Measurements from ENCODE around the gene RAB40C. TPM values are rescaled to one million over a fixed set of nuclear protein-coding genes. Genes with fewer than 3 reads are reported as not detected.

Gene RAB40C
- total RNA-seq, 1 experiment from 2014 or later, result 19.9 TPM

DNA sequence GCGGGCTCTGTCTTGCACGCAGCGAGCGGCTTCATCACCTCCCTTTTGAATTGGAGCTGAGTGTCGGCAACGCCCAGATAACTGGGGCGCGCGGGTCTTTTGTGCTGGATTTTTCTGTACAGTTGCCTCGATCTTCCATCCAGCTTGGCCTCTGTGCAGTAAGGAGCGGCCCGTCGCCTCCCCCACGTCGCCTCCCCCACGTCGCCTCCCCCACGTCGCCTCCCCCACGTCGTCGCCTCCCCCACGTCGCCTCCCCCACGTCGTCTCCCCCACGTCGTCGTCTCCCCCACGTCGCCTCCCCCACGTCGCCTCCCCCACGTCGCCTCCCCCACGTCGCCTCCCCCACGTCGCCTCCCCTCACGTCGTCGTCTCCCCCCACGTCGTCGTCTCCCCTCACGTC, 45.3 kb upstream of the RAB40C start:
- intact Hi-C loops (cut with micrococcal nuclease; ENCODE audit: unreplicated experiment), result no loop called here
- Histone ChIP-seq H3K27me3 (replicated peaks; ENCODE audit: insufficient read depth, low read depth, low read length, poor library complexity) (no peaks in the 10 kb centered on the region), H3K27ac (ENCODE audit: low read depth, low read length, poor library complexity, severe bottlenecking) (no peak overlapping the region), H3K4me3 (ENCODE audit: low read depth, low read length, poor library complexity, severe bottlenecking) (no peak overlapping the region), H3K36me3 (ENCODE audit: insufficient read depth, low read length, poor library complexity, severe bottlenecking) (peaks cover 3% of the 10 kb centered on the region), H3K4me1 (ENCODE audit: insufficient read depth, low read length, poor library complexity, severe bottlenecking) (no peaks in the 10 kb centered on the region), H3K9me3 (ENCODE audit: low read depth, low read length, poor library complexity, severe bottlenecking) (no peaks in the 10 kb centered on the region)
- POLR2A ChIA-PET (ENCODE audit: low non-redundant PET), result no interaction called here
- BruUV-seq (replicated peaks), result no TSS peak
- DNase-seq (ENCODE audit: low spot score), result no peak
- TF ChIP-seq EZH2 (IDR thresholded peaks at IDR 0.05; ENCODE audit: borderline replicate concordance, low read depth, low read length, poor library complexity, severe bottlenecking) (no peak), CTCF (conservative IDR thresholded peaks at IDR 0.05; ENCODE audit: low read depth, low read length) (no peak)
- CTCF ChIA-PET, result no interaction called here

DNA sequence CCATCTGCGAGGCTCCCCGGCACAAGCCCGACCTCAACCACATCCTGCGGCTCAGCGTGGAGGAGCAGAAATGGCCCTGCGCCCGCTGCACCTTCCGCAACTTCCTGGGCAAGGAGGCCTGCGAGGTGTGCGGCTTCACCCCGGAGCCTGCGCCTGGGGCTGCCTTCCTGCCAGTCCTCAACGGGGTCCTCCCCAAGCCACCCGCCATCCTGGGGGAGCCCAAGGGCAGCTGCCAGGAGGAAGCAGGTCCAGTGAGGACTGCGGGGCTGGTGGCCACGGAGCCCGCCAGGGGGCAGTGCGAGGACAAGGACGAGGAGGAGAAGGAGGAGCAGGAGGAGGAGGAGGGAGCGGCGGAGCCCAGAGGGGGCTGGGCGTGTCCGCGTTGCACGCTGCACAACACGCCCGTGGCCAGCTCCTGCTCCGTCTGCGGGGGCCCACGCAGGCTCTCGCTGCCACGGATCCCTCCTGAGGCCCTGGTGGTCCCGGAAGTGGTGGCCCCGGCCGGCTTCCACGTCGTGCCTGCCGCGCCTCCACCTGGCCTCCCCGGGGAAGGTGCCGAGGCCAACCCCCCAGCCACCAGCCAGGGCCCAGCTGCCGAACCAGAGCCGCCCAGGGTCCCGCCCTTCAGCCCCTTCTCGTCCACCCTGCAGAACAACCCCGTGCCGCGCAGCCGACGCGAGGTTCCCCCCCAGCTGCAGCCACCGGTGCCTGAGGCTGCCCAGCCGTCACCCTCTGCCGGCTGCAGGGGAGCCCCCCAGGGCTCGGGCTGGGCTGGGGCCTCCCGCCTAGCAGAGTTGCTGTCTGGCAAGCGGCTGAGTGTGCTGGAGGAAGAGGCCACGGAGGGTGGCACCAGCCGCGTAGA, 42.7 kb upstream of the RAB40C start:
- Histone ChIP-seq H3K4me3 (ENCODE audit: low read depth, low read length, poor library complexity, severe bottlenecking) (no peak overlapping the region), H3K4me1 (ENCODE audit: insufficient read depth, low read length, poor library complexity, severe bottlenecking) (no peaks in the 10 kb centered on the region), H3K36me3 (ENCODE audit: insufficient read depth, low read length, poor library complexity, severe bottlenecking) (peaks cover 12% of the 10 kb centered on the region), H3K9me3 (ENCODE audit: low read depth, low read length, poor library complexity, severe bottlenecking) (no peaks in the 10 kb centered on the region), H3K27me3 (replicated peaks; ENCODE audit: insufficient read depth, low read depth, low read length, poor library complexity) (no peaks in the 10 kb centered on the region), H3K27ac (ENCODE audit: low read depth, low read length, poor library complexity, severe bottlenecking) (no peak overlapping the region)
- TF ChIP-seq EZH2 (IDR thresholded peaks at IDR 0.05; ENCODE audit: borderline replicate concordance, low read depth, low read length, poor library complexity, severe bottlenecking) (no peak), CTCF (conservative IDR thresholded peaks at IDR 0.05; ENCODE audit: low read depth, low read length) (peak; percentile 92)
- POLR2A ChIA-PET (ENCODE audit: low non-redundant PET), result no interaction called here
- CTCF ChIA-PET, result interaction anchor here (0.6 kb wide), 1 partner anchor 16 kb away, joined by 5 read pairs; no protein-coding TSS in a partner anchor
- BruUV-seq (replicated peaks), result no TSS peak
- intact Hi-C loops (cut with micrococcal nuclease; ENCODE audit: unreplicated experiment), result no loop called here
- DNase-seq (ENCODE audit: low spot score), result peak; percentile 83

DNA sequence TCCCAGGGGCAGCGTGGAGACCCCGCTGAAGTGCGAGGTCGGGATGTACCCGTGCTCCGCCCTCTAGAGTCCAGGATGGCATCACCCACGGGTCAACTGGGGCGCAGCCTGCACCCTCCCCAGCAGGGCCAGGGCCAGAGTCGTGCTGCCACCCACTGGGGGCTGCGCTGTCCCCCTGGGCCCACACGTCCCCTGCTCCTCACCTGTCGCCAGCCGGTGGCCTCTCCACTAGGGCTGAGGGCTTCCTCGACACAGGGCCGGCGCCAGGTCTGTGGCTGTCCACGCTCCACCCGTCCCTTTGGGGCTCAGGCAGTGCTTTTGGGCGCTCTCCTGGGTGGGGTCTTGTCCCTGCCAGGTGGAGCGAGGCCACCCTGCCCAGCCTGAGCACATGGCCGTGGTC, 41.3 kb upstream of the RAB40C start:
- no peaks in the 10 kb centered on the region for H3K27me3 ChIP-seq (replicated peaks; ENCODE audit: insufficient read depth, low read depth, low read length, poor library complexity)
- no peak overlapping the region for H3K4me3 ChIP-seq (ENCODE audit: low read depth, low read length, poor library complexity, severe bottlenecking)
- ChIA-PET CTCF (no interaction called here), POLR2A (ENCODE audit: low non-redundant PET) (no interaction called here)
- TF ChIP-seq EZH2 (IDR thresholded peaks at IDR 0.05; ENCODE audit: borderline replicate concordance, low read depth, low read length, poor library complexity, severe bottlenecking) (no peak), CTCF (conservative IDR thresholded peaks at IDR 0.05; ENCODE audit: low read depth, low read length) (no peak)
- peaks cover 12% of the 10 kb centered on the region for H3K36me3 ChIP-seq (ENCODE audit: insufficient read depth, low read length, poor library complexity, severe bottlenecking)
- intact Hi-C loops (cut with micrococcal nuclease; ENCODE audit: unreplicated experiment), result no loop called here
- BruUV-seq (replicated peaks), result no TSS peak
- no peaks in the 10 kb centered on the region for H3K4me1 ChIP-seq (ENCODE audit: insufficient read depth, low read length, poor library complexity, severe bottlenecking)
- H3K9me3 ChIP-seq (ENCODE audit: low read depth, low read length, poor library complexity, severe bottlenecking), result no peaks in the 10 kb centered on the region
- no peak overlapping the region for H3K27ac ChIP-seq (ENCODE audit: low read depth, low read length, poor library complexity, severe bottlenecking)
- DNase-seq (ENCODE audit: low spot score), result no peak
